Karpas-422 (cell line): Measurements from ENCODE around the gene TAGLN2. TPM values are rescaled to one million over a fixed set of nuclear protein-coding genes. Genes with fewer than 3 reads are reported as not detected.

Experiments used
- DNase-seq: peaks from one replicate; pipeline ENCODE4 v3.0.0-alpha.2; 2015
- H2AFZ ChIP-seq: fragments of 200-600 bp; sonication (generic); 2 replicates; pipeline ENCODE4 v1.6.1; 2014; ENCODE audit warnings: antibody characterized with exemption, low read length, mixed read lengths
- H3K27ac ChIP-seq: fragments of 200-600 bp; sonication (generic); 2 replicates; pipeline ENCODE4 v1.5.1; 2014; ENCODE audit warnings: mild to moderate bottlenecking, low read length, moderate library complexity
- H3K27me3 ChIP-seq: fragments of 200-600 bp; sonication (generic); 2 replicates; pipeline ENCODE4 v1.6.1; 2014; ENCODE audit warnings: low read length, mixed read lengths
- H3K36me3 ChIP-seq: fragments of 200-600 bp; sonication (generic); 2 replicates; pipeline ENCODE4 v1.6.1; 2014; ENCODE audit warnings: low read length, mixed read lengths; ENCODE audit not compliant: insufficient read depth
- H3K4me1 ChIP-seq: fragments of 200-600 bp; sonication (generic); 2 replicates; pipeline ENCODE4 v1.6.1; 2014; ENCODE audit warnings: mild to moderate bottlenecking, low read length, mixed read lengths
- H3K4me2 ChIP-seq: fragments of 200-600 bp; sonication (generic); 2 replicates; pipeline ENCODE4 v1.6.1; 2014; ENCODE audit warnings: low read length, low read depth, mild to moderate bottlenecking; ENCODE audit not compliant: poor library complexity, severe bottlenecking
- H3K4me3 ChIP-seq: fragments of 200-600 bp; sonication (generic); 2 replicates; pipeline ENCODE4 v1.5.1; 2014; ENCODE audit warnings: mild to moderate bottlenecking, antibody characterized with exemption, low read length, mixed read lengths
- H3K79me2 ChIP-seq: fragments of 200-600 bp; sonication (generic); 2 replicates; pipeline ENCODE4 v1.6.1; 2014; ENCODE audit warnings: mild to moderate bottlenecking, low read length, mixed read lengths
- H3K9ac ChIP-seq: fragments of 200-600 bp; sonication (generic); 2 replicates; pipeline ENCODE4 v1.6.0; 2014; ENCODE audit warnings: low read length
- H3K9me2 ChIP-seq: fragments of 200-600 bp; sonication (generic), shearing (Covaris generic); replicated peaks from 2 replicates; pipeline ENCODE4 v1.6.0; 2014; ENCODE audit warnings: mild to moderate bottlenecking, low read length, moderate library complexity; ENCODE audit not compliant: insufficient read depth
- H3K9me3 ChIP-seq: fragments of 300-700, 200-600 bp; sonication (generic); 2 replicates; pipeline ENCODE4 v1.6.1; 2014; ENCODE audit warnings: low read length, mixed read lengths
- H4K20me1 ChIP-seq: fragments of 200-600 bp; sonication (generic); 2 replicates; pipeline ENCODE4 v1.6.1; 2014; ENCODE audit warnings: mild to moderate bottlenecking, antibody characterized with exemption, low read length, low read depth; ENCODE audit not compliant: insufficient read depth
- total RNA-seq: library from RNA; depleted of rRNA; stranded (reverse); fragments of >200 nt; shearing (Covaris generic); gene quantifications from 2 replicates; pipeline ENCODE4 v1.2.3, GENCODE V29; 2014; ENCODE audit warnings: low replicate concordance

Gene TAGLN2
- total RNA-seq, 1 experiment from 2014 or later = 141 TPM

DNA sequence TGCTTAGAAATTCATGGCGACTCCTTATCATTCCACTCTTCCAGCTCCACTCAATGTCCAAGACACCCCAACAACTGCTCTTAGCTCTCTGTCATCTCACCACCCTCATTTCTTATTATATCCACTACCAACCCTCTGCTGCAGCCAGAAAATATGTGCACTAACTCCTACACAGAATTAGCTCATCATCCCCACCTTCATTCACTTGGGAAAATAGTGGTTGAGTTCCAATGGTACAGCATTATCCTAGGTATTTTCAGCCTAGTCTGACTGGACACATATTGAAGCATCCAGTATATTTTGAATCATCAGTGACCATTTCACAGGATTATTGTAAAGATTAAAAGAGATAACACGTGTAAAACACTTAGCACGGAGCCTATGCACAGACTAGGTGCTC lies 46.2 kb downstream of the TAGLN2 start:
- no peaks in the 10 kb centered on the region for H3K9me3 ChIP-seq
- no peaks in the 10 kb centered on the region for H4K20me1 ChIP-seq
- H2AFZ ChIP-seq = no peak overlapping the region
- no peak overlapping the region for H3K4me2 ChIP-seq
- H3K27me3 ChIP-seq = no peaks in the 10 kb centered on the region
- no peaks in the 10 kb centered on the region for H3K4me1 ChIP-seq
- no peak overlapping the region for H3K4me3 ChIP-seq
- DNase-seq = no peak
- H3K9me2 ChIP-seq = no peaks in the 10 kb centered on the region
- no peak overlapping the region for H3K27ac ChIP-seq
- no peak overlapping the region for H3K9ac ChIP-seq
- H3K79me2 ChIP-seq = no peaks in the 10 kb centered on the region
- H3K36me3 ChIP-seq = no peaks in the 10 kb centered on the region

DNA sequence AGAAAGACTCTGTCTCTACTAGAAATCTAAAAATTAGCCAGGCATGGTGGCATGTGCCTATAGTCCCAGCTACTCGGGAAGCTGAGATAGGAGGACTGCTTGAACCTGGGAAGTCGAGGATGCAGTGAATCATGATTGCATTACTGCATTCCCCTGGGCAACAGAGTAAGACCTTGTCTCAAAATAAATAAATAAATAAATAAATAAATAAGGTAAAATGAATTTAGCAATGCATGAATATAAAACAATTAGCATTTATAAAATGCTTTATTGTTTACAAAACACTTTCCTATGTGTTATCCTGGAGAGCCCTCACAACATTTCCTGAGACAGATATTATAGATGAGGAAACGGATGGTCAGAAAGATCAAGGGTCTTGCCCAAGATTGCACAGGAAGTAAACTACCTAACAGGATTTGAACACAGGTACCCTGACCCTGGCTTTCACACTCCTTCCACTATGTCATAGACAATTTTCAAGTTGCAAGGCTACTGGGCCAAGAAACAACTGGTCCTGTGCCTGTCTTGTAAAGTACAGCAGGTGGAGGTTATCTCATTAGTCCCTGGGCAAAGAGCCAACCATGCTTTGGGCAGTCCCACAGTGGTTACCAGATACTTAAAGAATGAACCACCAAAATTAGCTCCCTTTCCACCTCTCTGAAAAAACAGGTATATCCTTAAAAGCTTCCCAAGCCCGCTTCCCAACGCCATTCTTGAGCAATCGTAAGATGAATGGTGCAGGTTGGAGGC lies 47.4 kb downstream of the TAGLN2 start:
- no peak for DNase-seq
- Histone ChIP-seq H2AFZ (no peak overlapping the region), H3K4me2 (no peak overlapping the region), H3K36me3 (no peaks in the 10 kb centered on the region), H3K9me3 (no peaks in the 10 kb centered on the region), H3K4me1 (no peaks in the 10 kb centered on the region), H3K9ac (no peak overlapping the region), H3K27ac (no peak overlapping the region), H3K9me2 (no peaks in the 10 kb centered on the region), H3K27me3 (no peaks in the 10 kb centered on the region), H3K79me2 (no peaks in the 10 kb centered on the region), H3K4me3 (no peak overlapping the region), H4K20me1 (no peaks in the 10 kb centered on the region)

DNA sequence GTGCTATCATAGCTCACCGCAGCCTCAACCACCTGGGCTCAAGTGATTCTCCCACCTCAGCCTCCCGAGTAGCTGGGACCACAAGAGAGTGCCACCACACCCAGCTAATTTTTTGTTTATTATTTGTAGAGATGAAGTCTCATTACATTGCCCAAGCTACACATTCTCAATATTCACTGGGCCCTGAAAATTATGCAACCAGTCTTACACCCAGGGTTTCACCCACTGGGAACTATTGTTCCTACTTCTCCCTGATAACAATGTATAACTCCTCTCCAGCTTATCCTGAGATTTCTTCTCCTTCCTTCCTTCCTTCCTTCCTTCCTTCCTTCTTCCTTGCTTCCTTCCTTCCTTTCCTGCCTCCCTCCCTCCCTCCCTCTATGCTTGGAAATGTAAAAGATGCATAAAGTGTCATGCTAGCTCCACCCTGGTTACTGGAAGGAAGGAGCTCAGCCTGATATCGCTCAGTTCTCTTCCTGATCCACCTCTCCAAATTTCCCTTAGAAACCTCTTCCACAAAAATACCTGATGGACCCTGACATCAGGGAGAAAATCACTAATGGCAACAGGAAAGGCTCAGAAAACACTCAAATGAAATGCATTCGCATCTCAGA lies 51.7 kb downstream of the TAGLN2 start:
- no peaks in the 10 kb centered on the region for H3K4me1 ChIP-seq
- H3K79me2 ChIP-seq = no peaks in the 10 kb centered on the region
- no peaks in the 10 kb centered on the region for H3K9me3 ChIP-seq
- no peak overlapping the region for H3K9ac ChIP-seq
- H4K20me1 ChIP-seq = no peaks in the 10 kb centered on the region
- H3K27me3 ChIP-seq = no peaks in the 10 kb centered on the region
- no peak overlapping the region for H3K27ac ChIP-seq
- no peak overlapping the region for H3K4me3 ChIP-seq
- no peaks in the 10 kb centered on the region for H3K9me2 ChIP-seq
- no peak for DNase-seq
- H3K36me3 ChIP-seq = no peaks in the 10 kb centered on the region
- H2AFZ ChIP-seq = no peak overlapping the region
- no peak overlapping the region for H3K4me2 ChIP-seq

DNA sequence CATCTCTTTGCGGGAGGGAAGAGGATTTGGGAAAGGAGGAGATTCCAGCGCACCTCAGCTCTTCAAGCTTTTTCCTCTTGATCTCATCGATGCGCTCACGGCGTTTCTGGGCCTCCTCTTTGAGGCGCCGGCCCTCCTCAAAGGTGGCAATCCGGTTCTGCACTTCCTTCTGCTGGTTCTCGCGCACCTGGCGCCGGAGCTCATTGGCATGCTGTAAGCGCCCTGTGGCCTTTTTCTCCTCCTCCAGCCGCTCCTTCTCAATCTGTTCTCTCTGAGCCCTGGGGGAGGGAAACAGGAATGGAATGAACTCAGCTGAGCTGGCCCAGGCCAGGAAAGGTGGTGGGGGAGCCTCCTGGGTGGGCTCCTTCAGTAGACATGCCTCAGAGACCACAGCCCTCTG lies 52.4 kb downstream of the TAGLN2 start:
- DNase-seq = no peak
- H3K4me2 ChIP-seq = no peak overlapping the region
- no peaks in the 10 kb centered on the region for H3K79me2 ChIP-seq
- H3K9ac ChIP-seq = no peak overlapping the region
- no peaks in the 10 kb centered on the region for H4K20me1 ChIP-seq
- no peaks in the 10 kb centered on the region for H3K36me3 ChIP-seq
- H3K4me1 ChIP-seq = no peaks in the 10 kb centered on the region
- H3K9me2 ChIP-seq = no peaks in the 10 kb centered on the region
- H3K27me3 ChIP-seq = no peaks in the 10 kb centered on the region
- no peaks in the 10 kb centered on the region for H3K9me3 ChIP-seq
- H3K4me3 ChIP-seq = no peak overlapping the region
- H3K27ac ChIP-seq = no peak overlapping the region
- H2AFZ ChIP-seq = no peak overlapping the region

DNA sequence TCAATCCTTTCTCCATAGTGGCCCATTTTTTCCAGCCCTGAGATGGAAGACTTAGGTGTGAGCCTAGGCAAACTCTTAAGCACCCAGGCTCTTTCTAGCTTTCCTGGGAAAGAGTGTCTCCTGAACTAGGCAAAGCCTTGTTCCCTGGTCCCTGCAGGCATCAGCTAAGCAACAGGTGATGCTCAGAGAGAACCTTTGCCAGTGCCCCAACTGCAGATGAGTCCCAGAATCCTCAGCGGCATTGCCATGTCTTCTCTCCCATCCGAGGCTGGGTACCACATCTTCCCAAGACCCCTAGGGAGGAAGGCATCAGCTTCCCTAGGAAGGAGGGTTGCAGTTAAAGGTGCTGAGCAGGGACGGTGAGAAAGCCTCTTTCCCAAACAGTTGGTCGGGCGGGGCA lies 54.6 kb downstream of the TAGLN2 start:
- H3K9me2 ChIP-seq = no peaks in the 10 kb centered on the region
- no peaks in the 10 kb centered on the region for H3K79me2 ChIP-seq
- H3K4me3 ChIP-seq = no peak overlapping the region
- no peaks in the 10 kb centered on the region for H3K9me3 ChIP-seq
- no peak for DNase-seq
- no peak overlapping the region for H3K9ac ChIP-seq
- H2AFZ ChIP-seq = no peak overlapping the region
- no peaks in the 10 kb centered on the region for H3K36me3 ChIP-seq
- H4K20me1 ChIP-seq = no peaks in the 10 kb centered on the region
- no peak overlapping the region for H3K27ac ChIP-seq
- H3K4me2 ChIP-seq = no peak overlapping the region
- H3K27me3 ChIP-seq = no peaks in the 10 kb centered on the region
- H3K4me1 ChIP-seq = no peaks in the 10 kb centered on the region

DNA sequence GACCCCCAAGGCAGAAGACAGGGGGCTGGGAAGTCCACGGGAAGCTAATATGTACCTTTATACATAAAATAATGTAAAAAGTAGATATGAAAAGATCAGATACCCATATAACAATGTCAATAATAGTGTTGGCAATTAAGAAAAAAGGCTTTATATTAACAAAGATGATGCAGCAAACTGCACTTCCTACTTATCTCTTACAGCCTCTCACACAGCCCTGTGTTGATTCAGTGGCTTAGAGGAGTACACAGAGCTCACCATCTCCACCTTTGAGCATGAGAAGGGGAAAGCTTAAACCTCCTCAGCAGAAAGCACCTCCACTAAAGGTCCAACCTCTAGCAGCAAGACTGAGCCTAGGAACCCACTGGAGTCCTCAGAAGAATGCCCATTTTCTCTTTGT lies 55.7 kb downstream of the TAGLN2 start:
- H3K27ac ChIP-seq = no peak overlapping the region
- no peaks in the 10 kb centered on the region for H3K36me3 ChIP-seq
- DNase-seq = no peak
- H2AFZ ChIP-seq = no peak overlapping the region
- H3K4me3 ChIP-seq = no peak overlapping the region
- no peak overlapping the region for H3K4me2 ChIP-seq
- H3K9me2 ChIP-seq = no peaks in the 10 kb centered on the region
- no peaks in the 10 kb centered on the region for H4K20me1 ChIP-seq
- no peaks in the 10 kb centered on the region for H3K9me3 ChIP-seq
- no peaks in the 10 kb centered on the region for H3K27me3 ChIP-seq
- H3K79me2 ChIP-seq = no peaks in the 10 kb centered on the region
- H3K9ac ChIP-seq = no peak overlapping the region
- H3K4me1 ChIP-seq = no peaks in the 10 kb centered on the region

DNA sequence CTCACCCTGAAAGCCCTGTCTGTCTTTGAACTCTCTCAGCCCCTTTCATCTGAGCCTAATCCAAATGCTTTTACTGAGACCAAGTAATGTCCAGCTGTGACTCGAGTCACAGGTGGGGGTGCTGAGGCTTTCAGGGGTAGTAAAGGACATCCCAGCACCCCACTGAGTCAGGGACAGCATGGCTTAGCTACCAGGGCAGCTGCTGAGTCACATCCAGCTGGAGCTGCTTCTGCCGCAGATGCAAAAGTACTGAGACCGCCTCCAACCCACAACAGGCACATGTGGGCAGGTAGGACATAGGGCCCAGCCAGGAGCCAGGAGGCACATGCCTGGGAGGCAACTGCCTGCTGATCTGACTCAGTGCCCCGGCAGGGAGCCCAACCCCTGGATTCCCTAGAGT lies 56.1 kb downstream of the TAGLN2 start:
- no peak for DNase-seq
- Histone ChIP-seq H3K9me3 (no peaks in the 10 kb centered on the region), H3K9me2 (no peaks in the 10 kb centered on the region), H3K79me2 (no peaks in the 10 kb centered on the region), H3K4me3 (no peak overlapping the region), H3K4me2 (no peak overlapping the region), H2AFZ (no peak overlapping the region), H3K27ac (no peak overlapping the region), H3K9ac (no peak overlapping the region), H4K20me1 (no peaks in the 10 kb centered on the region), H3K4me1 (no peaks in the 10 kb centered on the region), H3K36me3 (no peaks in the 10 kb centered on the region), H3K27me3 (no peaks in the 10 kb centered on the region)

DNA sequence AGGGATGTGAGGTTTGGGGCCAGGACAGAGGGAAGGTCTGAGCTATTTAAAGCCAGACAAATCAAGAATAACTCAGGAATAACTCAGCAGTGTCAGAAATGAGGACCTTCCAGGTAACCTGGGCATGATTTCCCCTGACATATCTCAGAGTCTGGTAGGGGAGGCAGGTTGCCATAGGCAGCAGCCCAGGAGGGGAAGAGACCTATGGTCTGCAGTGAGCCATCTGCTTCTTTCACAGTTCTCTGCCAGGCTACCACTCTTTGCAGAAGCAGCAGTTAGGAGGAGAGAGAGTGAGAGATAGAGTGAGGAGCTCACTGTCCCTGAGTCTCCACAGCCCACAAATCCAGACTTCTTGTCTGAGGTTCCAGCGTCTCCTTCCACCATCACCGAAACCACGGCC lies 56.5 kb downstream of the TAGLN2 start:
- DNase-seq = no peak
- Histone ChIP-seq H3K9ac (no peak overlapping the region), H3K4me2 (no peak overlapping the region), H3K9me3 (no peaks in the 10 kb centered on the region), H3K79me2 (no peaks in the 10 kb centered on the region), H3K4me3 (no peak overlapping the region), H3K4me1 (no peaks in the 10 kb centered on the region), H3K9me2 (no peaks in the 10 kb centered on the region), H4K20me1 (no peaks in the 10 kb centered on the region), H3K36me3 (no peaks in the 10 kb centered on the region), H2AFZ (no peak overlapping the region), H3K27me3 (no peaks in the 10 kb centered on the region), H3K27ac (no peak overlapping the region)
